Sigmoid colon (tissue), 4 donors: ENCODE results near the gene DOLK.

Experiments
- CTCF ChIP-seq, 4 experiments: fragments of 450-650 bp in 3 of 4; fragments of 200-600 bp in 1 of 4; IDR thresholded peaks; one replicate each; pipeline ENCODE4 v1.5.1; 2016 to 2019; ENCODE audit warnings: antibody characterized with exemption in 4 of 4, mild to moderate bottlenecking in 3 of 4, moderate library complexity in 2 of 4
- EP300 ChIP-seq, 4 donors: sonication (generic); formaldehyde crosslinking; IDR thresholded peaks; one replicate each; pipeline ENCODE4 v1.6.1; 2017; ENCODE audit warnings: antibody characterized with exemption in 4 of 4
- POLR2AphosphoS5 ChIP-seq, 4 donors: sonication (generic); formaldehyde crosslinking; IDR thresholded peaks; one replicate each; pipeline ENCODE4 v1.6.1; 2017; ENCODE audit warnings: antibody characterized with exemption in 4 of 4

- TF ChIP-seq CTCF (IDR thresholded peaks at IDR 0.05) (no peak), EP300 (IDR thresholded peaks at IDR 0.05) (no peak), POLR2AphosphoS5 (IDR thresholded peaks at IDR 0.05) (no peak)
Measured at GRCh38 chr9:128972956-128973355, 25.6 kb upstream of the DOLK start.
